OCI-LY1 (cell line): ENCODE data around the gene SGCD.

Experiments used
- CTCF ChIP-seq: fragments of 200-600 bp; sonication (generic), shearing (Covaris generic); IDR thresholded peaks from 2 replicates; pipeline ENCODE4 v1.5.1; 2017; ENCODE audit warnings: mild to moderate bottlenecking, antibody characterized with exemption, low read length, moderate library complexity, mixed read lengths
- EZH2 ChIP-seq: fragments of 200-600 bp; sonication (generic), shearing (Covaris generic); IDR thresholded peaks from 2 replicates; pipeline ENCODE4 v1.8.0; 2017; ENCODE audit warnings: borderline replicate concordance, mixed run types, mild to moderate bottlenecking, antibody characterized with exemption, low read length, moderate library complexity, mixed read lengths

GRCh38 chr5:156589946-156590216, 262.9 kb downstream of the SGCD start:
- TF ChIP-seq CTCF = no peak
- TF ChIP-seq EZH2 = no peak
